HL-60 (cell line): ENCODE data around the gene NUP93.
A peak's percentile ranks its signal among the peaks of the same experiment; 100 is the strongest.

Experiments used
- DNase-seq, 2 experiments: peaks; one replicate each; pipeline ENCODE4 v3.0.0-alpha.2; 2010 to 2020; ENCODE audit warnings: low read depth in 1 of 2, low spot score in 1 of 2
- H3K27ac ChIP-seq: fragments of 250-450 bp; sonication (Bioruptor Pico); replicated peaks from 2 replicates; pipeline ENCODE4 v1.5.1; 2020; ENCODE audit warnings: mild to moderate bottlenecking, moderate library complexity
- H3K27me3 ChIP-seq: fragments of 250-450 bp; sonication (Bioruptor Pico); 2 replicates; pipeline ENCODE4 v1.5.1; 2021; ENCODE audit warnings: mild to moderate bottlenecking, moderate library complexity; ENCODE audit not compliant: insufficient read depth, poor library complexity, severe bottlenecking
- H3K4me3 ChIP-seq: replicated peaks from 2 replicates; pipeline ENCODE4 v1.5.1; 2011; ENCODE audit warnings: mild to moderate bottlenecking, control low read depth, low read length; ENCODE audit not compliant: insufficient read depth
- CTCF ChIP-seq: IDR thresholded peaks from one replicate; pipeline ENCODE4 v1.5.1; 2011; ENCODE audit warnings: low read length, control low read depth, inconsistent platforms; ENCODE audit not compliant: insufficient read depth
- GABPA ChIP-seq: IDR thresholded peaks from 2 replicates; pipeline ENCODE4 v1.6.1; 2012; ENCODE audit warnings: low read depth
- POLR2AphosphoS5 ChIP-seq: IDR thresholded peaks from 2 replicates; pipeline ENCODE4 v1.6.1; 2012; ENCODE audit warnings: low read depth
- REST ChIP-seq: IDR thresholded peaks from 2 replicates; pipeline ENCODE4 v1.6.1; 2012; ENCODE audit warnings: low read depth; ENCODE audit not compliant: insufficient replicate concordance
- SPI1 ChIP-seq: IDR thresholded peaks from 2 replicates; pipeline ENCODE4 v1.6.1; 2012; ENCODE audit warnings: low read depth, mild to moderate bottlenecking, borderline replicate concordance

Gene NUP93

GRCh38 chr16:56726926-56727325 lies 3.0 kb upstream of the NUP93 start:
- DNase-seq: no peak
- Histone ChIP-seq H3K4me3 (no peak overlapping the region), H3K27ac (no peak overlapping the region), H3K27me3 (no peaks in the 10 kb centered on the region)
- no peak for TF ChIP-seq GABPA
- TF ChIP-seq POLR2AphosphoS5: no peak
- TF ChIP-seq CTCF: no peak
- no peak for TF ChIP-seq SPI1
- no peak for TF ChIP-seq REST

GRCh38 chr16:56728027-56728426 lies 1.9 kb upstream of the NUP93 start:
- Histone ChIP-seq H3K27ac (no peak overlapping the region), H3K4me3 (no peak overlapping the region), H3K27me3 (no peaks in the 10 kb centered on the region)
- no peak for DNase-seq
- TF ChIP-seq POLR2AphosphoS5 (no peak), CTCF (no peak), SPI1 (no peak), REST (no peak)

- no peak for TF ChIP-seq SPI1
- no peak for TF ChIP-seq REST
- no peak for TF ChIP-seq POLR2AphosphoS5
- no peak for DNase-seq
- Histone ChIP-seq H3K27ac (peak overlapping the region; percentile 88), H3K4me3 (peak overlapping the region; percentile 100), H3K27me3 (no peaks in the 10 kb centered on the region)
Measured at GRCh38 chr16:56728980-56729734, 772 bp upstream of the NUP93 start.
